Right lobe of liver (tissue), 4 donors: Measurements from ENCODE around the gene KLK11.

Experiments
- POLR2A ChIP-seq: fragments of 450-650 bp; IDR thresholded peaks from one replicate; pipeline ENCODE4 v1.6.1; 2017; ENCODE audit warnings: antibody characterized with exemption, mild to moderate bottlenecking
- TF ChIP-seq, protein P1 (sequence below), 4 donors: fragments of 200-600 bp in 3 of 4; fragments of 450-650 bp in 1 of 4; IDR thresholded peaks; one replicate each; pipeline versions ENCODE4 v1.5.1 to v1.8.0; 2016 to 2022; ENCODE audit warnings: antibody characterized with exemption in 4 of 4, mild to moderate bottlenecking in 2 of 4
- donor health status: DM: no; HTN: no; CAD: no.
- donor health status: DM: no; HTN: no; CAD: no.
- donor health status: DM: no; HTN: yes; CAD: no.

DNA sequence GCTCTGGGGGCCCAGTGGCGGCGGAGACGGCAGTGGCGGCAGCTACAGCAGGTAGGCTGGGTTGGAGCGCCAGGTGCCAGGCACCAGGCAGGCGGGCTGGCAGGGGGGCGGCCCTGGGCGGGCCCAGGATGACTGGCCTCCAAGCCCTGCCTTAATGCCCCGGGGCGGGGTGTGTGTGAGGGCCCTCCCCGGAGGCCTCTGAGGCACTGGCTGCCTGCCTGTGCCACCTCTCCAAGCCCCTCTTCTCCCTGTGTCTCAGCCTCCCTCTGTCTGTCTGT lies at the start of gene KLK11:
- TF ChIP-seq POLR2A: no peak
- TF ChIP-seq, protein P1, sequence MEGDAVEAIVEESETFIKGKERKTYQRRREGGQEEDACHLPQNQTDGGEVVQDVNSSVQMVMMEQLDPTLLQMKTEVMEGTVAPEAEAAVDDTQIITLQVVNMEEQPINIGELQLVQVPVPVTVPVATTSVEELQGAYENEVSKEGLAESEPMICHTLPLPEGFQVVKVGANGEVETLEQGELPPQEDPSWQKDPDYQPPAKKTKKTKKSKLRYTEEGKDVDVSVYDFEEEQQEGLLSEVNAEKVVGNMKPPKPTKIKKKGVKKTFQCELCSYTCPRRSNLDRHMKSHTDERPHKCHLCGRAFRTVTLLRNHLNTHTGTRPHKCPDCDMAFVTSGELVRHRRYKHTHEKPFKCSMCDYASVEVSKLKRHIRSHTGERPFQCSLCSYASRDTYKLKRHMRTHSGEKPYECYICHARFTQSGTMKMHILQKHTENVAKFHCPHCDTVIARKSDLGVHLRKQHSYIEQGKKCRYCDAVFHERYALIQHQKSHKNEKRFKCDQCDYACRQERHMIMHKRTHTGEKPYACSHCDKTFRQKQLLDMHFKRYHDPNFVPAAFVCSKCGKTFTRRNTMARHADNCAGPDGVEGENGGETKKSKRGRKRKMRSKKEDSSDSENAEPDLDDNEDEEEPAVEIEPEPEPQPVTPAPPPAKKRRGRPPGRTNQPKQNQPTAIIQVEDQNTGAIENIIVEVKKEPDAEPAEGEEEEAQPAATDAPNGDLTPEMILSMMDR (IDR thresholded peaks at IDR 0.05): no peak
